ENCODE data around the gene SPEF2.

- TF ChIP-seq CTCF (IDR thresholded peaks at IDR 0.05; ENCODE audit: low read depth, low read length, missing input control) (no peak), REST (IDR thresholded peaks at IDR 0.05) (no peak), JUND (IDR thresholded peaks at IDR 0.05) (no peak), ZBTB33 (IDR thresholded peaks at IDR 0.05) (no peak), RAD21 (IDR thresholded peaks at IDR 0.05) (no peak), SP1 (IDR thresholded peaks at IDR 0.05) (no peak), TAF1 (conservative IDR thresholded peaks at IDR 0.05) (no peak), ATF3 (IDR thresholded peaks at IDR 0.05) (no peak), RXRA (IDR thresholded peaks at IDR 0.05) (no peak), FOXA1 (IDR thresholded peaks at IDR 0.05) (no peak), MAX (IDR thresholded peaks at IDR 0.05) (no peak), HNF4G (IDR thresholded peaks at IDR 0.05) (no peak), GABPA (IDR thresholded peaks at IDR 0.05 in 1 of 2, conservative IDR thresholded peaks at IDR 0.05 in 1 of 2) (no peak)
Observed at GRCh38 chr5:35771839-35772238, 154.2 kb downstream of the SPEF2 start.

All from liver (tissue), 3 donors.